Astrocyte (in vitro differentiated cells and primary cell): ENCODE results near the gene TWIST2. TPM values are rescaled to one million over a fixed set of nuclear protein-coding genes. Genes with fewer than 3 reads are reported as not detected.

Experiments
- DNase-seq: peaks from one replicate; pipeline ENCODE4 v3.0.0-alpha.2; 2010; ENCODE audit warnings: low read depth
- FAIRE-seq: peaks from 2 replicates; lab custom pipeline; 2011; peaks lifted over from hg19 to GRCh38; lab: Jason Lieb, UNC
- H2AFZ ChIP-seq: 2 replicates; pipeline ENCODE4 v1.6.0; 2012; ENCODE audit warnings: low read depth, low read length, inconsistent platforms
- H3K27ac ChIP-seq: 2 replicates; pipeline ENCODE4 v1.5.1; 2011; ENCODE audit warnings: low read depth, low read length, inconsistent platforms
- H3K27me3 ChIP-seq: 2 replicates; pipeline ENCODE4 v1.6.0; 2011; ENCODE audit warnings: low read length, inconsistent platforms; ENCODE audit not compliant: insufficient read depth
- H3K36me3 ChIP-seq: 2 replicates; pipeline ENCODE4 v1.5.1; 2011; ENCODE audit warnings: low read length, inconsistent platforms; ENCODE audit not compliant: insufficient read depth
- H3K4me1 ChIP-seq: 2 replicates; pipeline ENCODE4 v1.5.1; 2011; ENCODE audit warnings: low read length, inconsistent platforms; ENCODE audit not compliant: insufficient read depth
- H3K4me2 ChIP-seq: 2 replicates; pipeline ENCODE4 v1.6.0; 2012; ENCODE audit warnings: low read length, inconsistent platforms
- H3K4me3 ChIP-seq: 2 replicates; pipeline ENCODE4 v1.5.1; 2011; ENCODE audit warnings: low read depth, mild to moderate bottlenecking, low read length, inconsistent platforms; ENCODE audit not compliant: insufficient read depth
- H3K79me2 ChIP-seq: 2 replicates; pipeline ENCODE4 v1.6.0; 2012; ENCODE audit warnings: mild to moderate bottlenecking, low read length, inconsistent platforms; ENCODE audit not compliant: insufficient read depth
- H3K9ac ChIP-seq: 2 replicates; pipeline ENCODE4 v1.6.0; 2012; ENCODE audit warnings: mild to moderate bottlenecking, low read length, inconsistent platforms
- H3K9me3 ChIP-seq: 2 replicates; pipeline ENCODE4 v1.5.1; 2012; ENCODE audit warnings: low read depth, mild to moderate bottlenecking, low read length, inconsistent platforms; ENCODE audit not compliant: insufficient read depth
- H4K20me1 ChIP-seq: 2 replicates; pipeline ENCODE4 v1.6.0; 2012; ENCODE audit warnings: low read length, inconsistent platforms; ENCODE audit not compliant: insufficient read depth
- H3K27ac Mint-ChIP-seq: one replicate; pipeline ENCODE4 v1.8.0; 2021; ENCODE audit warnings: mild to moderate bottlenecking, mixed read lengths; ENCODE audit not compliant: unreplicated experiment
- H3K27me3 Mint-ChIP-seq: one replicate; pipeline ENCODE4 v1.8.0; 2021; ENCODE audit warnings: low read depth, mixed read lengths; ENCODE audit not compliant: unreplicated experiment
- H3K36me3 Mint-ChIP-seq: one replicate; pipeline ENCODE4 v1.8.0; 2021; ENCODE audit warnings: low read depth, mixed read lengths; ENCODE audit not compliant: unreplicated experiment
- H3K4me1 Mint-ChIP-seq: one replicate; pipeline ENCODE4 v1.8.0; 2021; ENCODE audit warnings: low read depth, mixed read lengths; ENCODE audit not compliant: unreplicated experiment
- H3K4me3 Mint-ChIP-seq: one replicate; pipeline ENCODE4 v1.8.0; 2021; ENCODE audit warnings: mild to moderate bottlenecking, moderate library complexity, mixed read lengths; ENCODE audit not compliant: unreplicated experiment
- H3K9me3 Mint-ChIP-seq: one replicate; pipeline ENCODE4 v1.8.0; 2021; ENCODE audit warnings: mild to moderate bottlenecking, mixed read lengths; ENCODE audit not compliant: unreplicated experiment
- CTCF ChIP-seq: IDR thresholded peaks from 2 replicates; pipeline ENCODE4 v1.5.1; 2011; ENCODE audit warnings: low read depth, mild to moderate bottlenecking, inconsistent platforms, low read length, moderate library complexity; ENCODE audit not compliant: insufficient read depth
- EZH2 ChIP-seq: IDR thresholded peaks from 2 replicates; pipeline ENCODE4 v1.6.1; 2012; ENCODE audit warnings: mild to moderate bottlenecking, low read length, inconsistent platforms; ENCODE audit not compliant: insufficient read depth
- total RNA-seq: library from RNA; stranded (reverse); gene quantifications from 2 replicates; pipeline ENCODE4 v1.2.1, GENCODE V29; 2021

Gene TWIST2
- total RNA-seq, 1 donor from 2014 or later, result 3.2 TPM

GRCh38 chr2:238924032-238924431, 76.1 kb downstream of the TWIST2 start:
- Mint-ChIP-seq H3K36me3 (no peaks in the 10 kb centered on the region), H3K27me3 (peaks cover 66% of the 10 kb centered on the region), H3K27ac (no peak overlapping the region), H3K4me1 (no peaks in the 10 kb centered on the region), H3K9me3 (peaks cover 2% of the 10 kb centered on the region), H3K4me3 (no peak overlapping the region)
- no peak for DNase-seq
- Histone ChIP-seq H3K79me2 (no peaks in the 10 kb centered on the region), H3K27me3 (no peaks in the 10 kb centered on the region), H2AFZ (no peak overlapping the region), H3K4me3 (no peak overlapping the region), H3K9me3 (no peaks in the 10 kb centered on the region), H3K36me3 (no peaks in the 10 kb centered on the region), H3K4me1 (peaks cover under 1% of the 10 kb centered on the region), H3K9ac (no peak overlapping the region), H3K27ac (no peak overlapping the region), H3K4me2 (no peak overlapping the region), H4K20me1 (no peaks in the 10 kb centered on the region)
- FAIRE-seq, result no peak
- no peak for TF ChIP-seq CTCF

GRCh38 chr2:238924796-238925195, 76.9 kb downstream of the TWIST2 start:
- Histone ChIP-seq H4K20me1 (no peaks in the 10 kb centered on the region), H2AFZ (no peak overlapping the region), H3K4me1 (peaks cover 7% of the 10 kb centered on the region), H3K36me3 (no peaks in the 10 kb centered on the region), H3K4me3 (no peak overlapping the region), H3K27ac (no peak overlapping the region), H3K4me2 (no peak overlapping the region), H3K79me2 (no peaks in the 10 kb centered on the region), H3K27me3 (no peaks in the 10 kb centered on the region), H3K9me3 (no peaks in the 10 kb centered on the region), H3K9ac (no peak overlapping the region)
- TF ChIP-seq EZH2 (no peak), CTCF (no peak)
- DNase-seq (no peak), FAIRE-seq (no peak)
- H3K27me3 Mint-ChIP-seq, result peaks cover 69% of the 10 kb centered on the region
- no peaks in the 10 kb centered on the region for H3K36me3 Mint-ChIP-seq
- H3K9me3 Mint-ChIP-seq, result no peaks in the 10 kb centered on the region
- H3K4me1 Mint-ChIP-seq, result no peaks in the 10 kb centered on the region
- H3K4me3 Mint-ChIP-seq, result no peak overlapping the region
- H3K27ac Mint-ChIP-seq, result no peak overlapping the region

- H3K79me2 ChIP-seq, result no peaks in the 10 kb centered on the region
- Mint-ChIP-seq H3K27me3 (peaks cover 65% of the 10 kb centered on the region), H3K4me3 (no peak overlapping the region), H3K9me3 (no peaks in the 10 kb centered on the region), H3K27ac (no peak overlapping the region), H3K36me3 (no peaks in the 10 kb centered on the region), H3K4me1 (no peaks in the 10 kb centered on the region)
- H2AFZ ChIP-seq, result no peak overlapping the region
- no peaks in the 10 kb centered on the region for H3K36me3 ChIP-seq
- no peak overlapping the region for H3K4me3 ChIP-seq
- no peak overlapping the region for H3K27ac ChIP-seq
- no peak overlapping the region for H3K9ac ChIP-seq
- no peaks in the 10 kb centered on the region for H3K27me3 ChIP-seq
- TF ChIP-seq CTCF (no peak), EZH2 (no peak)
- peaks cover 8% of the 10 kb centered on the region for H3K4me1 ChIP-seq
- FAIRE-seq (no peak), DNase-seq (no peak)
- no peaks in the 10 kb centered on the region for H4K20me1 ChIP-seq
- no peaks in the 10 kb centered on the region for H3K9me3 ChIP-seq
- no peak overlapping the region for H3K4me2 ChIP-seq
Measured at GRCh38 chr2:238925281-238925680, 77.4 kb downstream of the TWIST2 start.
